Fibroblast of skin of right quadriceps (primary cell): Measurements from ENCODE around the gene PPAN.

Source experiments
- DNase-seq: peaks from one replicate; pipeline ENCODE4 v3.0.0-alpha.2; 2013

PPAN gene, protein sequence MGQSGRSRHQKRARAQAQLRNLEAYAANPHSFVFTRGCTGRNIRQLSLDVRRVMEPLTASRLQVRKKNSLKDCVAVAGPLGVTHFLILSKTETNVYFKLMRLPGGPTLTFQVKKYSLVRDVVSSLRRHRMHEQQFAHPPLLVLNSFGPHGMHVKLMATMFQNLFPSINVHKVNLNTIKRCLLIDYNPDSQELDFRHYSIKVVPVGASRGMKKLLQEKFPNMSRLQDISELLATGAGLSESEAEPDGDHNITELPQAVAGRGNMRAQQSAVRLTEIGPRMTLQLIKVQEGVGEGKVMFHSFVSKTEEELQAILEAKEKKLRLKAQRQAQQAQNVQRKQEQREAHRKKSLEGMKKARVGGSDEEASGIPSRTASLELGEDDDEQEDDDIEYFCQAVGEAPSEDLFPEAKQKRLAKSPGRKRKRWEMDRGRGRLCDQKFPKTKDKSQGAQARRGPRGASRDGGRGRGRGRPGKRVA

DNA sequence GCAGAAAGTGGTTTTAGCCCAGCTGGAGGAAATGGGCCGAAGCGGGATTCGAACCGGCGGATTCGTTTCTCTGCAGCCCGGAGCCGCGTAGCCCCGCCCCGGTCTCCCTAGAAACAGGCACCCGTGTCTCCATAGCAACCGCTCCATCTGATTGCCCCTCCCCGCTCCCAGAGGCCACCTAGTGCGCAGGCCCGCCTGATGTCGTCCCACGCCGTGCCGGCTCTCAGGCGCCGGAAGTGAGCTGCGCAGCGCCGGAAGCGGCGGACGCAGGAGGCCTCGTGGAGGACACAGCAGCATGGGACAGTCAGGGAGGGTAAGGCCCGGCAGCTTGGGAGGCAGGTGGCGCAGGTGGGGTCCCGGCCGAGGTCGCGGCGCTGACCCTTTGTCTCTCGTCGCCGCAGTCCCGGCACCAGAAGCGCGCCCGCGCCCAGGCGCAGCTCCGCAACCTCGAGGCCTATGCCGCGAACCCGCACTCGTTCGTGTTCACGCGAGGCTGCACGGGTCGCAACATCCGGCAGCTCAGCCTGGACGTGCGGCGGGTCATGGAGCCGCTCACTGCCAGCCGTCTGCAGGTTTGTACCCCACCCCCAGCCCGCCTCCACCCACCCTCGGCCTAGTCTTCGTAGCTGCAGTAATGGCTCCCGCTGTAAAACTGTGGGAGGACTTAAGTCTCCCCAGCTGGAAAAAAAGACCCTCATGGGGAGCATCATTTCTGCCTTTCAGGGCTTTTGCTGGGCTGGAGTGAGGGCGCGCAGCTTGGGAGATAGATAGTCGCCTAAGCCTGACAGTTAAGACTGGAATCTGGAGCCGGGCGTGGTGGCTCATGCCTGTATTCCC, at the start of gene PPAN:
Gene PPAN (plus strand): TSS at position 263 of the 837 bp plus-strand sequence. CDS start 33 bp downstream, at position 296.
- peak; percentile 98 for DNase-seq

GRCh38 chr19:10061717-10062310, 44.3 kb upstream of the PPAN start:
- no peak for DNase-seq

GRCh38 chr19:10068205-10068604, 38.0 kb upstream of the PPAN start:
- no peak for DNase-seq

GRCh38 chr19:10069046-10069445, 37.1 kb upstream of the PPAN start:
- no peak for DNase-seq

DNA sequence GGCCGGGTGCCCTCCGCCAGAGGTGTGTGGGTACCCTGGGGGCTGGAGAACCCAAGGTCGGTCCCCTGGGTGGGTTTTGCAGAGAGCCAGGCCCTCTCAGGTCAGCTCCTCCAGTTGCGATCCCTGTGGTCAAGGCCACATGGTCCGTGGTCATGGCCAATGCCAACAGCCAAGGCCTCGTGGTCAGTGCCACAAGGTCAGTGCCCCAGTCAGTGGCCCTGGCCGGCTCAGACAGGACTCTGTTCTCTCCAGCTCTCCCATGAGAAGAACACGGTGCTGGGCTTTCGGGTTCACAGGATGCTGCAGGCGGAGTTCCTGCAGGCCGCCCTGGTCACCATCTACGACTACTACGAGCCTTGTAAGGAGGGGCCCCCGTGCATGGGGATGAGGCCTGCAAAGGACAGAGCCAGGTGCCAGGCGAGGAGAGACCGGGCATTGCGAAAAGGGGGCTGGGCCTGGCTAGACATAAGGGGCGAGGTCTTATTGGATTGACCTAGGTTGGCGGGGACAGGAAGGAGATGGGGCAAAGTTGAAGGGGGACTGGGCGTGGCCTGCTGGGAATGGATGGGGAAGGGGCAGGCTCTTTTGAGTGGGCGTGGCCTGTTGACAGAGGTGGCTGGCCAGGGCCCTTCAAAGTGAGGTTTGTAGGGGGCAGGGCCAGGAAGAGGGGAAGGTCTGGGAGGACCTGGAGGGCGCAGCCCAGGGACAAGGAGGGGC, 35.3 kb upstream of the PPAN start:
- no peak for DNase-seq

GRCh38 chr19:10074153-10074552, 32.0 kb upstream of the PPAN start:
- peak; percentile 20 for DNase-seq

GRCh38 chr19:10076535-10076934, 29.6 kb upstream of the PPAN start:
- no peak for DNase-seq

DNA sequence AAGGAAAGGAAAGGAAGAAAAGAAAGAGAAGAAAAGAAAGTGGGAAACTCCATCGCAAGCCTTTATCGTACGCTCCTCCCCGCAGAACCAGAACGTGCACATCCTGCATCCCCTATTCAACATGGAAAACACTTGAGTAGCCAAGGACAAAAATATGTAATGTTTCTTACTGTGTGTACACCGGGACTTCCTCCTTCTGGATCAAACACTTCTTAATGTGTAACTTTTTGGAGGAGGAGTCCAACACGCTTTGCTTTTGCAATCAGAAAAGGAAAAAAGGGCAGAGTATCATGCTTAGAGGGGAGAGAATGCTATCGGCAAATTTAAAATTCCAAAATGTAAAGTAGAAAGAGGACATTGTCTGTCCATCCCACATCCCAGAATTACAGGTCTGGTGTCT, 27.8 kb upstream of the PPAN start:
- no peak for DNase-seq

DNA sequence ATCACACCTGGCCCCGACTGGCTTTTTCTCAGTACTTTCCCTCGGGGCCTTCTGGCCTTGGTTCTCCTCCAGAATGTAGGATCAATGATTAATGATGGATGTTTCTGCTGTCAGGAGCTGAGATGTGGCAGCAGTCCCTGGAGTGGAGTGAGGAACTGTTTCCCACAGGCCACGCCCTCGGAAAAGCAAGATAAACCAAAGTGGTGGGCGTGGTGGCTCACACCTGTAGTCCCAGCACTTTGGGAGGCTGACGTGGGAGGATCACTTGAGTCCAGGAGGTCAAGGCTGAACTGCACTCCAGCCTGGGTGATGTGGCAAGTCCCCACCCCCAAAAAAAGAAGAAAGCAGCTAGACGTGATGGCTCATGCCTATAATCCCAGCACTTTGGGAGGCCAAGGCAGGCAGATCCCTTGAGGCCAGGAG, 27.1 kb upstream of the PPAN start:
- DNase-seq = no peak

GRCh38 chr19:10083911-10084310, 22.3 kb upstream of the PPAN start:
- DNase-seq = no peak

DNA sequence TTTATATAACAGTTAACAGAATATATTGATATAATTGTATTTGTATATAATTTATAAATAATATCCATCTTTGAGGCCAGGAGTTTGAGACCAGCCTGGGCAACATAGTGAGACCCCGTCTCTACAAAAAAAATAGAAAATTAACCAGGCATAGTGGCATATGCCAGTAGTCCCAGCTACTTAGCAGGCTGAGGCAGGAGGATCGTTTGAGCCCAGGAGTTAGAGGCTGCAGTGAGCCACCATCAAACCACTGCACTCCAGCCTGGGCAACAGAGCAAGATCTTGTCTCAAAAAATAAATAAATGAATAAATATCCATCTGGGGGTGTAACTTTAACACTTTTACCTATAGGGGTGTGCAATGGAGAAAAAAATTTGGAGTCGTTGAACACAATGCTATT, 21.4 kb upstream of the PPAN start:
- DNase-seq = no peak

GRCh38 chr19:10085641-10086590, 20.2 kb upstream of the PPAN start, which contains the start of gene SHFL:
Gene SHFL (plus strand): TSS chr19:10086317. CDS start chr19:10086428, 111 bp downstream.
- peak; percentile 56 for DNase-seq

GRCh38 chr19:10086591-10087192, 19.5 kb upstream of the PPAN start:
- DNase-seq = no peak

DNA sequence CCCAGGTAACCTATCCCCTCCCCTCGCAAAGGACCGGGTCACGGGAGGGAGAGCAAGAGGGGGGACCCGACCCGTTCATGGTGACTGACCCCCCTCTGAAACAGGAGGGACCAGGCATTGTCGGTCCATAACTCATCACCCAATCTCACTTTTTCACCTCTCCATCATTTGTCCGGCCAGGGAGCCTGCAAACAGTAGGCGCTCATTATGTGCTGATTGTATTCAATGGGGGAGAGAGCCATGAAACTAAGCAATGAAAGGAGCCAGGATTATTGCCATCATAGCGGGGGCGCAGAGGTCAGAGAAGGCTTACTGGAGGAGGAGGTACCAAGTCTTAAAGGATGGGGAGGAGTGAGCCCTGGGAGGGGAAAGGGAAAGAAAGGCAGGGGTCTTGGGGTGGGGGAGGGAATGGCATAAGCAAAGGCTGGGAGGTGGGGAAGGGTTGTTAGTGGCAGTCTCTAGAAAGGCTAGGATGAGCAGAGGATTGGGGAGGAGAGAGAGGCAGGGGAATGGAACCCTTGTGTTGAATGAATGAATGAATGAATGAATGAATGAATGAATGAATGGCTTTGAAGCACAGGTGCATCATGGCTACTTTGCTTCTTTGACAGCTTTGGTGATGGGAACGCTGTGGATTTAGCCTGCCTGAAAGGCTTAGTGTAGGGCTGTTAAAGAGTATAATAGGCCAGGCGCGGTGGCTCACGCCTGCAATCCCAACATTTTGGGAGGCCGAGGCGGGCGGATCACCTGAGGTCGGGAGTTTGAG, 18.7 kb upstream of the PPAN start:
- DNase-seq = no peak

DNA sequence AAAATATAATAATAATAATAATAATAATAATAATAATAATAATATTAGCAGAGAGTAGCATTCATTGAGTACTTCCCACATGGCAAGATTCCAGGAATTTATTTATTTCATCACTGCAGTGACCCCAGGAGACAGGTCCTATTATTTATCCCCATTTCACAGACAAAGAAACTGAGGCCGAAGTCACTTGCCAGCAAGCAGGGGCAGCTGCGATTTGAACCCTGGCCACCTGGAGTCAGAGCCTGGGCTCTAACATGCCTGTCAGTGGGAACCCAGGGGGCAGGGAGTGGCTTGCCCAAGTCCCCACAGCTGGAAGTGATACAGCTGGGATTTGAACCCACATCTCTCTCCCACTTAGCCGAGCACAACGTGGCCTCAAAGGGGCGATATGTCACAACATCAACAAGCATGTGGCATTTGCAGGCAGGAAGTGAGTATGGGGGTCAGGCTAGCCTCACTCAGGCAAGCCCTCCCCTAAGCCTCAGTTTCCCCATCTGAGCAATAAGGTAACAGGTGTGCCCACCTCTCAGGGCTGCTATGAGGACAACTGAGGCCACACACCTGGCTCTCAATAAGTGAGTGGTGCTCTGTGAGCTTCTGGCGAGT, 17.1 kb upstream of the PPAN start:
- no peak for DNase-seq

DNA sequence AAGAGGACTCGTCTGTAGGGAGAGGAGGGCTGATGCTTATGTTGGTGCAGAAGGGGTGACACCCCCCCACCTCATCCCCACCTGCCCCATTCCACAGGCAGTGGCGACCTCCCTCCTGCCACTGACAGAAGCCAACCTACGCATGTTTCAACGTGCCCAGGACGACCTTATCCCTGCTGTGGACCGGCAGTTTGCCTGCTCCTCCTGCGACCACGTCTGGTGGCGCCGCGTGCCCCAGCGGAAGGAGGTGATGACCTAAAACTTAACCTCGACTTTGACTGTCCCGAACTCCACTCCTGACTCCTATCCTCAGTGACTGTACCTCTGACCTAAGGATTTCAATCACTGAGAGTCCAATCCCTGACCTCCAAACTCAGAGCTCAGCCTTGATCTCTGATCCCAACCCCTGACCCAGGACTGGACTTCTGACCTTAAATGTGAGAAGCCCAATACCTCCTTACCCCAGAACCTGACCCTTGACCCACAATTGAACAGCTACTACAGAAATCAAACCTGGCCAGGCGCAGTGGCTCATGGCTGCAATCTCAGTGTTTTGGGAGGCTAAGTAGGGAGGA, 16.3 kb upstream of the PPAN start:
- DNase-seq = no peak

GRCh38 chr19:10091370-10091687, 14.8 kb upstream of the PPAN start:
- no peak for DNase-seq

DNA sequence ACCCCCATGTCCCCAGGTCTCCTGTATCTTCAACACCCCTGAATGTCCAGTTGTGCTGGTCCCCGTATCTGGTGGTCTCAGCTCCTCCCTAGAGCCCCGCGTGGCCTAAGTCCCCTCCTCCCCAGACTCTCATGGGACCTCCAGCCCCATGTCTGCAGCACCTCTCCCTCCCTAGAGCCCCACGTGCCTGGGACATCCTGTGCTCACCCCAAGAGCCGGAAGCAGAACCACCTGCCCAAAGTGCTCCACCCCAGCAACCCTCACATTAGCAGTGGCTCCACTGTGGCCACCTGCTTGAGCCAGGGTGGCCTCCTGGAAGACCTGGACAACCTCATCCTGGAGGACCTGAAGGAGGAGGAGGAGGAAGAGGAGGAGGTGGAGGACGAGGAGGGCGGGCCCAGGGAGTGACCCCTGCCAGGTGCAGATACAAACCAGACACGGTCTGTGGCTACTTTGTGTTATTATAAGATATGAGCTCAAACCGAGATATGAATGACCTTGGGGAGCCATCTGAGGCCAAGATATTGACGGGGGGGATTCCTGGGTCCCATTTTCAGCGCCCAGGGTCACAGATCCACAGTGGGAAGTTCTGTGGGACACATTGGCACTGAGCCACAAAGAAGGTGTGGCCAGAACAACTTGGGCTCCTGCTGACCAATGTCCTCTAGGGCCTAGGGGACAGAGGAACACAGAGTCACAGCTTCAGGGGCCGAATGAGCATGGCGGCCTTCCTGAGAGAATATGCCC, 14.1 kb upstream of the PPAN start:
- DNase-seq = no peak
